Colon (tissue), 2 donors: ENCODE results near the gene RNF13.
"Not testable (repeated sequence)": the region's sequence is repeated elsewhere in the genome, so short reads cannot be mapped to it uniquely, and the experiment has no call there.

Experiments used
- FAIRE-seq: peaks from 2 replicates; lab custom pipeline; 2012; peaks lifted over from hg19 to GRCh38; lab: Jason Lieb, UNC
- donor health status: control.
- donor health status: control.

Gene RNF13

DNA sequence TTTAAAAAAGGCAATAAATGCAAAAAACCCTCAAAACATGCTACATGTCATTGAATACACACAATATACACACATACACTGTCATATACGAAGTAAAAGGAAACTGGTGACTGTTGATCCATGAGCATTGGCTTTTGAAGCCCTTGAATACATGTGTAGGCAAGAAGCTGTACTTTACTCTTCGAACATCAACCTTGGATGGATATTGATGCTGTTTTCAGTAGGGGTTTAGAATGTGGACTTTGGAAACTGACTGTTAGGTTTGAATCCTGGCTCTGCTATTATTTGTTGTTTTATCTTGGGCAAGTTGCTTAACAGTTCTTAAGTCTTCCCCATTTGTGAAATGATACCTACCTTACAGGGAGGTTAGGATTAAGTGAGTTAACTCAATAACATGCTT lies 30.5 kb downstream of the RNF13 start:
- FAIRE-seq = no peak

DNA sequence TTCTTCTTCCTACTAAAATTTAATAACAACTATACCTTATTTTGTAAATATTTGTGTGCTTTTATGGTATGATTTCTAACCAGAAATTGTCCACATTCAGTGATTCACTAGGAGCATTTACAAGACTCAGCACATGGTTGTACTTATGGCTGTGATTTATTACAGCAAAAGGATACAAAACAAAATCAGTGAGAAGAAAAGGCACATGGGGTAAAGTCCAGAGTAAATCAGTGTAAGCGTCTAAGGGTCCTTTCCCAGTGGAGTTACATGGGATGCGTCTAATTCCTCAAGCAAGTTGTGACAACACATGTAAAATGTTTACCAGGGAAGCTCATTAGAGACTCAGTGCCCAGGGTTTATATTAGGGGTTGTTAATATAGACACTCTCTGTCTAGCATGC lies 31.1 kb downstream of the RNF13 start:
- FAIRE-seq = no peak

DNA sequence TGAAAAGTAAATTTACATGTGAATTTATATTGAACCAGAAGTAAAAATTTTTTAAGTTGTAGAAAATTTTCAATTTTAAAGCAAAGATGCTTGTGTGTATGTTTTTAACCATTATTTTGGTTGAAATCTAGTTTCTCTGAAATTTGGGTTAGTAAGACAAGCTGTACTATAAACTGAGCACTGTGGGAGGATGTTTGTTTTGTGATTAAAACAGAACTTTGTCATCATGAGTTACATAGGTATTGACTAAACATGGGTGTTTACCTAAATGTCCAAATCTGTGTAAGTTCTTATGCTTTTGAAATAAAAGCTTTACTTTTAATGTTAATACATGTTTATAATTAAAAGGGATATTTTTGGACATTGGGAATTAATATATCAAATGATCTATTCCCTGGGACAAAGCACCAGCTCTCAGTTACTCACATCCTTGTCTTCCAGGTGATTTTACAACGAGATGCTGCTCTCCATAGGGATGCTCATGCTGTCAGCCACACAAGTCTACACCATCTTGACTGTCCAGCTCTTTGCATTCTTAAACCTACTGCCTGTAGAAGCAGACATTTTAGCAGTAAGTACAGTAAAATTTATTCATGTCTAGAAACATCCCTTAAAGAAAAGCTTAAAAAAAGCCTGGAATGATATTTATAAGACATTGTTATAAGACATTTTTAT lies 32.7 kb downstream of the RNF13 start:
- FAIRE-seq = no peak

DNA sequence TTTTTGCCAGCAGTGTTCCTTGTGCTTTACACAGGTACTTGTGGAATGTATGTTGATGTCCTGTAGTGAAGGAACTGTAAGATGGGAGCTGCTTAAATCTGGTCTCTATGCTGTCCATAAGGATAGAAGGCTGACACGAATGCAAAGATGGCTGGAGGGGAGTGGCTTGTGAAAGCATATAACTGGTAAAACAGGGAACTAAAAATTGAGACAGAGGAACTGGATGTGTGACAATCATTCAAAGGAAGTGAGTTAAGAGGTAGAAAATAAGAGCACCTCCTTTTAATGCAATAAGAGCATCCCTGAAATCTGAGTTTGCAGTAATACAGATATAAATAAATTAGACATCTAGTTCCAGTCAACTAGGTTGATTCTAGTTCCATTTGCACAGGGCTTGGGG lies 35.2 kb downstream of the RNF13 start:
- no peak for FAIRE-seq

DNA sequence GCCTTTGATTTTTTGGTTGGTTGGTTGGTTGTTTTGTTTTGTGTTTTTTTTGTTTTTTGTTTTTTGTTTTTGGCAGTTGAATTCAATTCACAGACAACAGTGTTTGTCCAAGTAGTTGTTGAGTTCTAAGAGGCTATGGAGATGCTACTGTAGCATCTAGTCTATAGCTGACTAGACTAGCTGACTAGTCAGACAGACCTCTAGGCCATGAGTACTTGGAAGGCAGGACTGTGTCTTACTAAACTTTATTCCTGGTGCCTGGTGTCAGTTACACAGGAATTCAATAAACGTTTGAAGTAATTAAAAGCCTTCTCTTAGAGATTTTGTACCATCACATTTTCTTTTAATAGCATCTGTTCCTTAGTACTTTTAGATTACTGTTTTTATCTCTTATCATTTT lies 35.7 kb downstream of the RNF13 start:
- FAIRE-seq = no peak

DNA sequence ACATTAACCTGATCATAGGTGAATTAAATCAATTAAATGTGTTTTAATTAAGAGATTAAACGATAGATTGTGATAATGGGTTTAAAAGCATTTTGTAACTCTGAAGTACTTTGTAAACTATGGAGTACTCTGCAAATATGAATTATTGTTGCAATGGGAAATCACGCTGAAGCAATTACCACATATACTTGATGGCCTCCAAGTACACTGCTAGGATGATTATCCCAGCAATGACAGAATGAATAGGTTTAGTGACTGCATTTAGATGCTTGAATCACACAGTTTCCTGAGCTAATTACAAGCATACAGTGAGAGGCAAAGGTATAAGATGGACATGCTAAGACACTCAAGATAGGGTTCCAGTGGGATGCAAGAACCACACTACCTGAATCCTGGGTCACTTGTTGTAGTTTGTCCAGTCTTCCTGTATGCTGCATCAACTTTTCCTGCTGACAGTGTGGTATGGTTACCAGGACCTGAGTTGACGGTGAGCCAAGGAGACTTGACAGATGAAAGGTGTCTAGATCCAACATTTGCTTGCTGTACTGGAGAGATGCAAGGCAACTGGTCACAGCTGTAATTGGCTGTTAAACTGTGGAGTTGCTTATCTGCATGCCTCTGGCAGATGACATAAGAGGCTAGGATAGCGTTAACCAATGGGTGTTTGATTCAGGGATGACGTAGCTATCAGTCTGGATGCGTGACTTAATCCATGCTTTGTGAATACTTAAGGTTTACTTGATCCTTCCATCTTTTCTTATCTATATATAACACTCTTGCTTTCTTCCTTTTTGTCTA lies 38.0 kb downstream of the RNF13 start:
- no peak for FAIRE-seq

DNA sequence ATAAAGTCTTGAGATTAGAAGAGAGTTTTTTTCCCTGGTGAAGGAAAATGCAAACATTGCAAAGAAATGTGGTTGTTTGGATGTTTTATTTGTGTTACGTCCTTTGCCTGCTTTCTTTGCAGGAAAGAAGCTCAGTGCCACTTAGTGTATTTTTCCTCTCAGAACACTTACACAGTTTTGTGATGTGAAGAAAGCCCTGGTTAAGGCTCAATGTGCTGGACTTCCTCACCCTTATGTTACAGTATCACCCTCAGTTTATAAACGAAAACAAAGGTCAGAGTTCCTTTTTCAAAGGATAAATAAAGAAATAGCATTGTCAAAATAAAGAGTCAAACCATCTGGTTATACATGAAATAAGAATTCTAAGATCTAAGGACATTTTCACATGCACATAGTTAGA lies 45.9 kb downstream of the RNF13 start:
- FAIRE-seq = no peak

DNA sequence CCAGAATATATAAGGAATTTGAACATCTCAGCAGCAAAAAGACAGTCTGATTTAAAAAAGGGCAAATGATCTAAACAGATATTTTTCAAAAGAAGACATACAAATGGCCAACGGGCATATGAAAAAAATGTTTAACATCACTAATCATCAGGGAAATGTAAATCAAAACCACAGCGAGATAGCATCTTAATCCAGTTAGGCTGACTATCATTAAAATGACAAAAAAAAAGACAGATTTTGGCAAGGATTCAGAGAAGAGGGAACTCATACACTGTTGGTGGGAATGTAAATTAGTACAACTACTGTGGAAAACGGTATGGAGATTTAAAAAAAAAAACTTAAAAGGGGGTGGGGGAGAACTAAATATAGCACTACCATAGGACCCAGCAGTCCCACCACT lies 47.9 kb downstream of the RNF13 start:
- no peak for FAIRE-seq

DNA sequence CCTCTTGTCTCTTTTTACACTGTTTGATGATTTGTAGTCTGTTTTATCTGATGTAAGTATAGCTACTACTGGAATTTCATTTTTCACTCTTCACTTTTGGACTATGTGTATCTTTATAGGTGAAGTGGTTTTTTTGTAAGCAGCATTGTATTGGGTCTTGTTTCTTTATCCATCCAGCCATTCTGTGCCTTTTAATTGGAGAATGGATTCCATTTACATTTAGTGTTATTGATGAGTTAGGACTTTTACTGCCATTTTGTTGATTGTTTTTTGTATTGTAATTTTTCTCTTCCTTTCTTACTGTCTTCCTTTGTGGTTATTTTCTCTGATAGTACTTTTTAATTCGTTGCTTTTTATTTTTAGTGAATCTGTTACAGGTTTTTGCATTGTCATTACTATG lies 54.5 kb downstream of the RNF13 start:
- FAIRE-seq = no peak

DNA sequence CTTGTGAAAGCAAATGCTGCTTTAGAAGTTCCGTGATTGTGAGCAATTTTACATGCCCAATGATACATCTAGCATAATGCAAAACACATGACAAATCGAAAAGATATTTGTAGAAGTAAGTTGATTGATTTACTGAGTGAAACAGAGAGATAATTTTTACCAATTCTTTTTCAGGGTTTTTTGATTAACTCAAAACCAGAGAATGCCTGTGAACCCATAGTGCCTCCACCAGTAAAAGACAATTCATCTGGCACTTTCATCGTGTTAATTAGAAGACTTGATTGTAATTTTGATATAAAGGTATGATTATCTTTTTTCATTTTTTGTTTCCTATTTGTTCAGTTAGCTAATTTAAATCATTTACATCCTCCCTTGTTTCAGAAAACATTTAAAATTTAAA lies 58.8 kb downstream of the RNF13 start:
- FAIRE-seq = no peak

DNA sequence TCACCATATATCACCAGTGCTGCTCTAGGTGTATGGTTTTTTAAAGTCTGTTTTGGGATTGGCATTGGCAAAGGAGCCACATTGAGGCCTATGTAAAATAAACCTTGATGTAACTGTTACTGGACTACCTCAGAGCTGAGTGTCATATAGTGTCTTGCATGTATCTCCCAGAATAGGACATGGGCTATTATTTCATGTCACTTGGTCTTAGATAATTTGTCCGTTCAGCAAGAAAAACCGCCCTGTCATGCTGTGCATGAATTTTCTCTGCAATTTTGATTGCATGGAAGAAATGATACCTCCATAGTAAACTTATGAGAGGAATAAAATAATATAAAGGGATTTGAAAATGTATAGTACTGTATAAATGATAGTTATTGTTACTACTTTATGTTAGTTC lies 59.6 kb downstream of the RNF13 start:
- FAIRE-seq = no peak

DNA sequence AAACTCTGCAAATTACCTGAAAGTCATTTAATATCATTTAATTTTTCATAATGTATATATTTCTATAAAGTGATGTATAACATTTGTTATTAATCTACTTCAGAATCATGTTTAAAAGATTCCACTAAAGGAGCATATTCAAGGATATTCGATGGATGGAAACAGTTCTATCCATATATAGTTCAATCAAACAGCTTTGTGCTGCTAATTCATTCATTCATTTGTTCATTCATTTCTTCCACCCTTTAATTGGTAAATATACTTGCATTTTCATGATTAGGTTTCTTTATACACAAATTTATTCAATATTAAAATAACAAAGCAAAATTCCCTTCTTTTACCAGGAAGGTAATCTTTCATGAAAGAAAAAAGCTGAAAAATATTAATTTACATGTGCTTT lies 64.7 kb downstream of the RNF13 start:
- no peak for FAIRE-seq

DNA sequence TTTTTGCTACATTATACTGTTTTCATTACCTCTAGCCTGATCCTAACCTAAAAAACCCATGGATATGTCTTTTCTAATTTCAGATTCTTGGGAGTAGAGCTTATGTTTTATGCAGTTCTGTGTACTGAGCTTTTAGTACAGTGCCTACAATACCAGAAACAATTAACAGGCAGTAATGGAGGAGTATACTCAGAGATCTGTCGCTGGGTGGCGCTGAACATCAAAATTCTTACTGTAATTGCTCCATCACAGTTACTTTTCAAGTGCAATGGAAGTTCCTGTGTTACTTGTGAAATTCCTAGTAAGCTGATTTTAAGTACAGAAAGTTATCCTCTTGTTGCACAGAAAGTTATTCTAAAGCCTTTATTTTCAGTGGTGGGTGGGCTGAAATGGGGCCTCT lies 66.9 kb downstream of the RNF13 start:
- no peak for FAIRE-seq

DNA sequence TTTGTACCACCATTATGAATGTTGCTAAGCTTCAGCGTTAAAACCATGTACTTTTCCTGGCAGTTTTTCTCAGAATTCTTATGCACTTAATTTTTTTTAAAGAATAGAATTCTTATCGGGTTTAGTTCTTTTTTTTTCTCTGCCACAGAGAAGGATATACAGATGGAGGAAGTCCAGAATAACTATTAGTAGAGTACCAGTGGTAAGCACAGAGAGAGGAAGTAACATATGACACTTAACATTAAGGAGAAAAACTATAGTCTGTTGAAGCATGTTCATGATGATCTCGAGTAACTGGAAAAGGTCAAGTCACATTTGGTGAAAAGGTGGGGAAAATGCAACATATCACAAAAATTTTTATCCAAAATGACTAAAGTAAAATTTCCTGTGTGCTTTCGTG lies 68.9 kb downstream of the RNF13 start:
- FAIRE-seq = no peak

DNA sequence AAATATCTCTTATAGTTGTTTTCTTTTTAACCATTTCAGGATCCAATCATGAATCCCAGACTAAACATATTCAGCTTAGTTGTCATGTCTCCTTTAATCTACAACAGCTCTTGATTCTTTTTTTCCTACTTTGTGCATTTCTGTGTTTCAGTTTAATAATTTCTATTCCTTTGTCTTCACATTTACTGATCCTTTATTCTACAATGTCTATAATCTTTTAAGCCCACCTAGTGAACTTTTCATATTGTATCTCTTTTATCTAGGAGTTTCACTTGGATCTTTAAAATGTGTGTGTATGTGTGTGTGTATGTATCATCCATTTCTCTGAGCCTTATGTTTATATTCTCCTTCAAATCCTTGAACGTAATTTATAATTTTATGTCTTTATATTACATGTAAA lies 70.1 kb downstream of the RNF13 start:
- FAIRE-seq = no peak

DNA sequence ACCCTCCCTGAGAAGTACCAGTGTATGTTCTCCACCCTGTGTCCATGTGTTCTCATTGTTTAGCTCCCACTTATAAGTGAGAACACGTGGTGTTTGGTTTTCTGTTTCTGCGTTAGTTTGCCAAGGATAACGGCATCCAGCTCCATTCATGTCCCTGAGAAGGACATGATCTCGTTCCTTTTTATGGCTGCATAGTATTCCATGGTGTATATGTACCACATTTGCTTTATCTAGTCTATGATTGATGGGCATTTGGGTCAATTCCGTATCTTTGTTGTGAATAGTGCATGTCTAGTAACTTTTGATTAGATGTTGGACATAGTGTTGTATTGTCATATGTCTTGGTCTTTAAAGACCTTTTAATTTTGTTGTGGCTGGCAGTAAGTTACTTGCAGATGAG lies 70.8 kb downstream of the RNF13 start:
- FAIRE-seq = not testable (repeated sequence)

DNA sequence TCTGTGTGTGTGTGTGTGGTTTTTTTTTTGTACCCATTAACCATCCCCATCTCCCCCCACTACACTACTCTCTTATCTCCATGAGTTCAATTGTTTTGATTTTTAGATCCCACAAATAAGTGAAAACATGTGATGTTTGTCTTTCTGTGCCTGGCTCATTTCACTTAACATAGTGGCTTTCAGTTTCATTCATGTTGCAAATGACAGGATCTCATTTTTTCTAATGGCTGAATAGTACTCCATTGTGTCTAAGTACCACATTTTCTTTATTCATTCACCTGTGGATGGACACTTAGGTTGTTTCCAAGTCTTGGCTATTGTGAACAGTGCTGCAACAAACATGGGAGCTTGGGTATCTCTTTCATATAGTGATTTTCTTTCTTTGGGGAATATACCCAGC lies 71.8 kb downstream of the RNF13 start:
- not testable (repeated sequence) for FAIRE-seq

DNA sequence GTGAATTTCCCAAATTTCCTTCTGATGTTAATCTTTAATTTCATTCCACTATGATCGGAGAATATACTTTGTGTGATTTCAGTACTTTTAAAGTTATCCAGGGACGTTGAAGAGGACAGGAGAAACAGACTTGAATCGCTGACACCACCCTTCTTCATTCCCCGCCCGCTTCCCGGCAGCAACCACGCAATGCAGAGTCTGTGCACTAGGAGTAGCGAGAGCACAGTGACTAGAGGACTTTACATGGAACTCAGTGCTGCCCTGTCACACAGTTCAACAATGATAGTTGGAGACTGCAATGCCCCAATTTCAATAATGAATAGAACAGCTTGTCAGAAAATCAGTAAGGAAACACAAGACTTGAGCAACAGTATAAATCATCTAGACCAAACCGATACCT lies 73.9 kb downstream of the RNF13 start:
- no peak for FAIRE-seq

DNA sequence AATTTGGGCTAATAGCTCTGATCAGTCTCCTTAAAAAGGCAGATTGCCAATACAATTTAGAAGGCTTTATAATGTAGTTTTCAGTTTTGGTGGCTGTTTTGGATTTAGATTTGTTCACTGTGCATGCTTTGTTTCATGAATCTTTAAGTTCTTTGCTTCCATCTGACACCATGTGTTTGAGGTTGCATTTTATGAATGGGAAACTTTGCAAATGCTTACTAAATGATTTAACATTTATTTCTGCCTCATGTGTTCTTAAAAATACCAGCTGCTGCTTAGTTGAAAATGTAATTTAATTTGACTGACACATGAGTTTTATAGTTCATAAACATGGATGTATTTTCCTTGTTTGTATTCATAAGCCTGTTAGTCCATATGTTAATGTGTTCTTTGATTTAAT lies 78.6 kb downstream of the RNF13 start:
- no peak for FAIRE-seq

DNA sequence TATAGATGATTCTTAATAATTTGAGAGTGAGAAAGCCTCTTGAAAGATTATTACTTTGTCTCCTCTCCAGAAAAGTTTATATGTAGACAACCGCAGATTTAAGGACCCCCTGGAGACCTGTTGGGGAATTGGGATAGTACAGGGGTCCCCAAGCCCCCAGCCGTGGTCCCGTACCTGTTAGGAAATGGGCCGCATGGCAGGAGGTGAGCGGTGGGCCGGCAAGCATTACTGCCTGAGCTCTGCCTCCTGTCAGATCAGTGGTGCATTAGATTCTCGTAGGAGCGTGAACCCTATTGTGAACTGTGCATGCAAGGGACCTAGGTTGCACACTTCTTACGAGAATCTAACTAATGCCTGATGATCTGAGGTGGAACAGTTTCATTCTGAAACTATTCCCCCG lies 79.4 kb downstream of the RNF13 start:
- no peak for FAIRE-seq

DNA sequence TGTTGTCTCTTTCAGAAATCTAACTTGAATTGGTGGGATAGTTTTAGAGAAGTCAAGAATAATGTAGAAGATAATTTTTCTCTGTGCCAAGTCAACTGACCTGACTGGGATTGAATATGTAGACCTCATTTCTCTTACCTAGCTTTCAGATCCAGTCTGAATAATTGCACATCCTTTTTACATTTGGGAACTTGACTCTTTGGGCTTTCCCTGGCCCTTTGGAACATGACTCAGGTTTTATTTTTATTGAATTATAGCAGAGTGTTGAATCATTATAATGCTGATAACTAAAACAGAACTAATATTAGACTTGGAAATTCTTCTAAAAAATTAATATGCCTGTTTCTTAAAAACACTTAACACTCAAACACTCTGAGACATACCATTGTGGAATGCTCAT lies 81.2 kb downstream of the RNF13 start:
- no peak for FAIRE-seq

DNA sequence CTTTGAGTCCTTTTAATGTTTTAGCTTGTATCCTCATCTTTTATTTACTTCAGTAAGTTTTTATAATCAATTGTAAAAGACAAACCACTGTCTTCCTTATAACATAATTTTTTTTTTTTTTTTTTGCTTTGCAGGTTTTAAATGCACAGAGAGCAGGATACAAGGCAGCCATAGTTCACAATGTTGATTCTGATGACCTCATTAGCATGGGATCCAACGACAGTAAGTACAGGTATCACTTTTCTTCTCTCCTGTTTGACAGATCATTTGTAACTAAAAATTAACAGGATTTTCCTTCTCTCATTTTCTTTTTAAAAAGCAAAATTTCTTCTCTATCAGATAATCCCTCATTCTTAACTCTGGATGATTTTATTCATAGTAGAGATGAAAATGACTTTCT lies 82.3 kb downstream of the RNF13 start:
- no peak for FAIRE-seq

DNA sequence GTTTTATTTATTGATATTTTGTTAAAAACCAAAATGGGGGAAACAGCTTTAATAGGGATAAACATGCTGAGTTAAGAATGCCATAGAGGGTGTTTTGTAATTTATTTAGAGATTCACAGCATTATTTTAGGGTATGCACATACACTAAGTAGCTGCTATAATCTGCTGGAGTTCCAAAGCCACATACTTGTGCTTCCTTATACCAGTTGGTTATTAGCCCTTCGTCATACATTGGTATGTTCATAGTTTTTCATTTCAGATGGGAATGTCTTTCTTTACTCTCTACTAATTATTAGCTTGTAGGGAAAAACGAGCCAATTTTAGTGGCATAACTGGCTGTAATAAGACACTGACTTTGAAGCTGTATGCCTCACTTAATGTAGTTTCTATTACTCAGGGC lies 82.8 kb downstream of the RNF13 start:
- no peak for FAIRE-seq

DNA sequence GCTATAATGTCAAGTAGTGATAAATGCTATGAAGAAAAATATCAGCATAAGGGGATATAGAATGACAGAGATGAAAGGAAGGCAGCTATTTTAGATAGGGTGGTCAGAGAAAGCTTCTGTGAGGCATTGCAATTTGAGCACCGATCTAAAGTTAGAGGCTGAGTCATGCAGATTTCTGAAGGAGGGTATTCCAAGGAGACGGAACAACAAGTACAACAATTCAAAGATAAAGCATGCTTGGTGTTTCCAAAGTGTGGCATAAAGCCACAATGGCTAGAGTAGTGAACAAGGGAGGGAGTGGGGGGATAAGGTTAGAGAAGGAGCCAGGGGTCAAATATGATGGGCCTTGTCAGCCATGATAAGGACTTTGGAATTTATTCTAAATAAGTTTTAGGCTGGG lies 85.8 kb downstream of the RNF13 start:
- FAIRE-seq = no peak
